ENCODE data around the gene GALNT18.

- TF ChIP-seq POLR2AphosphoS5 (IDR thresholded peaks at IDR 0.05) = no peak
- TF ChIP-seq, protein P1, sequence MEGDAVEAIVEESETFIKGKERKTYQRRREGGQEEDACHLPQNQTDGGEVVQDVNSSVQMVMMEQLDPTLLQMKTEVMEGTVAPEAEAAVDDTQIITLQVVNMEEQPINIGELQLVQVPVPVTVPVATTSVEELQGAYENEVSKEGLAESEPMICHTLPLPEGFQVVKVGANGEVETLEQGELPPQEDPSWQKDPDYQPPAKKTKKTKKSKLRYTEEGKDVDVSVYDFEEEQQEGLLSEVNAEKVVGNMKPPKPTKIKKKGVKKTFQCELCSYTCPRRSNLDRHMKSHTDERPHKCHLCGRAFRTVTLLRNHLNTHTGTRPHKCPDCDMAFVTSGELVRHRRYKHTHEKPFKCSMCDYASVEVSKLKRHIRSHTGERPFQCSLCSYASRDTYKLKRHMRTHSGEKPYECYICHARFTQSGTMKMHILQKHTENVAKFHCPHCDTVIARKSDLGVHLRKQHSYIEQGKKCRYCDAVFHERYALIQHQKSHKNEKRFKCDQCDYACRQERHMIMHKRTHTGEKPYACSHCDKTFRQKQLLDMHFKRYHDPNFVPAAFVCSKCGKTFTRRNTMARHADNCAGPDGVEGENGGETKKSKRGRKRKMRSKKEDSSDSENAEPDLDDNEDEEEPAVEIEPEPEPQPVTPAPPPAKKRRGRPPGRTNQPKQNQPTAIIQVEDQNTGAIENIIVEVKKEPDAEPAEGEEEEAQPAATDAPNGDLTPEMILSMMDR (IDR thresholded peaks at IDR 0.05) = no peak
Measured at GRCh38 chr11:11290354-11290753, 331.5 kb downstream of the GALNT18 start.

All from prostate gland (tissue), 2 donors.